Colonic mucosa (tissue), 4 donors: ENCODE data around the gene NEUROG1. TPM values are rescaled to one million over a fixed set of nuclear protein-coding genes. Genes with fewer than 3 reads are reported as not detected.
A peak's percentile ranks its signal among the peaks of the same experiment; 100 is the strongest.

Source experiments
- DNase-seq: peaks from one replicate; pipeline ENCODE4 v3.0.0-alpha.2; 2020
- H3K27ac ChIP-seq: fragments of 200-600 bp; one replicate; pipeline ENCODE4 v1.8.0; 2021
- H3K27me3 ChIP-seq: fragments of 200-600 bp; one replicate; pipeline ENCODE4 v1.8.0; 2021
- H3K36me3 ChIP-seq: fragments of 200-600 bp; one replicate; pipeline ENCODE4 v1.8.0; 2021
- H3K4me1 ChIP-seq: fragments of 200-600 bp; one replicate; pipeline ENCODE4 v1.8.0; 2021; ENCODE audit warnings: mild to moderate bottlenecking
- H3K4me3 ChIP-seq: fragments of 200-600 bp; one replicate; pipeline ENCODE4 v1.8.0; 2021
- H3K9ac ChIP-seq, 2 donors: one replicate each; pipeline ENCODE4 v1.7.0; 2013; ENCODE audit warnings: control low read depth in 2 of 2, low read depth in 2 of 2, low read length in 2 of 2
- H3K9me3 ChIP-seq: fragments of 200-600 bp; one replicate; pipeline ENCODE4 v1.8.0; 2021
- intact Hi-C: fragments of 100-400 bp; cut with DNase I; formaldehyde crosslinking; loops from one replicate; pipeline ENCODE4 v1.14.1; 2022
- total RNA-seq, 2 donors: library from RNA; stranded (reverse); fragmentation: NEBNext Ultra II Directional in 1 of 2; extraction: Animal tissue kit (Norgen Biotek cat#: 25700) in 1 of 2; gene quantifications; one replicate each; pipeline ENCODE4 v1.2.1, GENCODE V29; 2021
- TF ChIP-seq, protein P1 (sequence below): fragments of 200-600 bp; IDR thresholded peaks from one replicate; pipeline ENCODE4 v1.8.0; 2022; ENCODE audit warnings: antibody characterized with exemption, mild to moderate bottlenecking
- donor health status: healthy.
- donor health status: DM: no; HTN: no; CAD: no.
- donor health status: DM: no; HTN: no; CAD: no.

Gene NEUROG1
- total RNA-seq, 2 donors from 2014 or later = not detected

DNA sequence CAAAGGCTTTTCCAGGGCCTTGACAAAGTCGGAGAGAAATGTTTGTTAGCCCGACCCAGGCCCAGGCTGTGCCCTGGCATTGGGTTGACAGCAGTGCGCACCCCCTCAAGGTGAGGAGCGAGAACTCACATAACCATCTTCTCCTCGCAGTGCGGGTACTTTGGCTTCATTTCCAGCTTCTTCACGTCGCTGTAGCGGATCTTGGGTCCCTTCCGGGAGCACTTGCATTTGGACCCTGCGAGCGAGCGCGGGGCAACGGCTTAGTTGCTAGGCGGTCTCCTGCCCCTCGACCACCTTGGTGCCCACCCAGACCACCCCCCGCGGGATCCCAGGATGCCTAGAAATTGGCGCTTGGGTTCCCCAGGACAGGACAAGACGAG lies 42.5 kb upstream of the NEUROG1 start:
- intact Hi-C loops = no loop called here
- Histone ChIP-seq H3K9ac (peak overlapping the region in 1 of 2 donors; percentile 19), H3K27ac (peak overlapping the region; percentile 28), H3K9me3 (no peaks in the 10 kb centered on the region), H3K27me3 (peaks cover 7% of the 10 kb centered on the region), H3K4me3 (peak overlapping the region; percentile 23), H3K4me1 (no peaks in the 10 kb centered on the region), H3K36me3 (no peaks in the 10 kb centered on the region)
- TF ChIP-seq, protein P1, sequence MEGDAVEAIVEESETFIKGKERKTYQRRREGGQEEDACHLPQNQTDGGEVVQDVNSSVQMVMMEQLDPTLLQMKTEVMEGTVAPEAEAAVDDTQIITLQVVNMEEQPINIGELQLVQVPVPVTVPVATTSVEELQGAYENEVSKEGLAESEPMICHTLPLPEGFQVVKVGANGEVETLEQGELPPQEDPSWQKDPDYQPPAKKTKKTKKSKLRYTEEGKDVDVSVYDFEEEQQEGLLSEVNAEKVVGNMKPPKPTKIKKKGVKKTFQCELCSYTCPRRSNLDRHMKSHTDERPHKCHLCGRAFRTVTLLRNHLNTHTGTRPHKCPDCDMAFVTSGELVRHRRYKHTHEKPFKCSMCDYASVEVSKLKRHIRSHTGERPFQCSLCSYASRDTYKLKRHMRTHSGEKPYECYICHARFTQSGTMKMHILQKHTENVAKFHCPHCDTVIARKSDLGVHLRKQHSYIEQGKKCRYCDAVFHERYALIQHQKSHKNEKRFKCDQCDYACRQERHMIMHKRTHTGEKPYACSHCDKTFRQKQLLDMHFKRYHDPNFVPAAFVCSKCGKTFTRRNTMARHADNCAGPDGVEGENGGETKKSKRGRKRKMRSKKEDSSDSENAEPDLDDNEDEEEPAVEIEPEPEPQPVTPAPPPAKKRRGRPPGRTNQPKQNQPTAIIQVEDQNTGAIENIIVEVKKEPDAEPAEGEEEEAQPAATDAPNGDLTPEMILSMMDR = no peak
- DNase-seq = no peak

DNA sequence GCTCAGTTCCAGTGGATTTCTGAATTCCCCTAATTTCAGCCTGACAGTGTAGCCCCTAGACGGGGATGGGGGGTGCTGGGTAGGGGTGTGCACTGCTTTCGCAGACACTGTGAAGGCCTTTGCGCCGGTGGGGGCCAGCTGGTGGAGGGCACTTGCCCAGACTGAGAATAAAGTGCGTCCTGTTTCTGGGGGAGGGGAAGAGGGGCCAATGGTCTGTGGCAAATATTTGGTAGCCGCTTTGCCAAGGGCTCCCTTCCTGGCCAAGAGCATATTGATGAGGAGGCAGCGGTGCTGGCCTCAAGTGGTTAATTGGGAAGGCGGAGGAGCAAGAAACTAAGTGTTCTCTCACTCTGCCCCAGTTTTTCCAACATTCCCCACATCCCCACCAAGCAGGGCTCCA lies 41.7 kb upstream of the NEUROG1 start:
- Histone ChIP-seq H3K27me3 (peaks cover 7% of the 10 kb centered on the region), H3K4me3 (peak overlapping the region; percentile 11)
- intact Hi-C loops = no loop called here

DNA sequence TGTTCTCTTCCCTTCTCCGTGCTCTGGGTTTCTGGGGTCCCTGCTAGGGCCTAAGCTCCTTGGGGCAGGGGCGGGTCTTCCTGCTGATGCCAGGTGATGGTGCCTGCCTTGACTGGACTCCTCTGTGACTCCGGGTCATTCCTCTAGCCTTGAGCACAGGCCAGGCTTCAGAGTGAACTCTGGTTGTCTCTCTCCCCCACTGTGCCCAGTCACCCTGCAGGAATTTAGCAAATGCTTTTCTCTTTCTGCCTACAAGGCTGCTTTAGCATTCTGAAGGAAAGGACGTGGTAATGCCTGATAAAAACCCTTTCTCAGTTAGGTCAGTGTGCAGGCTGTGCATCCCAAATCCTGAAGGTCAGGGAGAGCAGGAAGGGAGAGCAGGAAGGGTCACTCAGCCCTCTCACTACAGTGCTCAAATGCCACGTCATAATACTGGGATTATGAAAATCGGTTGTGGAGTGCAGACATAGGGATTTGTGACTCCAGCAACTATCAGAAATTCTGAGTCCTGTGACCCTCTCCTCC lies 40.4 kb upstream of the NEUROG1 start:
- peaks cover 7% of the 10 kb centered on the region for H3K27me3 ChIP-seq
- peak overlapping the region in 1 of 2 donors; percentile 35 for H3K9ac ChIP-seq
- peak overlapping the region; percentile 3 for H3K4me3 ChIP-seq
- no peaks in the 10 kb centered on the region for H3K9me3 ChIP-seq
- DNase-seq = no peak
- H3K36me3 ChIP-seq = no peaks in the 10 kb centered on the region
- intact Hi-C loops = no loop called here
- no peak overlapping the region for H3K27ac ChIP-seq
- TF ChIP-seq, protein P1 = no peak
- no peaks in the 10 kb centered on the region for H3K4me1 ChIP-seq

More for the DNA sequence above, 41.7 kb upstream of the NEUROG1 start:
- H3K27ac ChIP-seq = no peak overlapping the region
- peak overlapping the region in 1 of 2 donors; percentile 34 for H3K9ac ChIP-seq
- no peaks in the 10 kb centered on the region for H3K9me3 ChIP-seq
- no peaks in the 10 kb centered on the region for H3K4me1 ChIP-seq
- no peak for DNase-seq
- TF ChIP-seq, protein P1 = no peak
- H3K36me3 ChIP-seq = no peaks in the 10 kb centered on the region

DNA sequence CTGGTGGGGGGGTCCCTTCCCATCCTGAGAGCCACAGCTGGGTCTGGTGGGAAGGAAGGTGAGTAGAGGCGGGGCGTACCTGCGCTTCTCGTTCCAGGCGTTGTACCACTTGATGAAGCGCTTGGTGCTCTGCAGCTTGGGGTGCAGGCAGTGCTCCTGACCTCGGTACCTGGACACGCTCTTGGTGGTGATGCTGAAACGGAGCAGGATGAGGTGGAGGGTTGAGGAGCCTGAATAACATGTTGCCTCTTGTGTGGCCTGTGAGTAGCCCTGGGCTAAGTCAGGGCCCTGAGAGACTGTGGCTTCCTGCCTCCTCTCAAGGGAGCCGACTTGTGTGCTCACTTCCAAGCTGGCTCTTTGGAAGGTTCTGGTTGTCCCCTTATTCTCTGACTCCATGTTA lies 38.7 kb upstream of the NEUROG1 start:
- no peak overlapping the region for H3K27ac ChIP-seq
- no peak for DNase-seq
- no peak overlapping the region for H3K4me3 ChIP-seq
- H3K27me3 ChIP-seq = peaks cover 7% of the 10 kb centered on the region
- intact Hi-C loops = no loop called here
- TF ChIP-seq, protein P1 = no peak
- H3K4me1 ChIP-seq = no peaks in the 10 kb centered on the region
- H3K9ac ChIP-seq = no peak overlapping the region
- H3K9me3 ChIP-seq = no peaks in the 10 kb centered on the region
- H3K36me3 ChIP-seq = no peaks in the 10 kb centered on the region

DNA sequence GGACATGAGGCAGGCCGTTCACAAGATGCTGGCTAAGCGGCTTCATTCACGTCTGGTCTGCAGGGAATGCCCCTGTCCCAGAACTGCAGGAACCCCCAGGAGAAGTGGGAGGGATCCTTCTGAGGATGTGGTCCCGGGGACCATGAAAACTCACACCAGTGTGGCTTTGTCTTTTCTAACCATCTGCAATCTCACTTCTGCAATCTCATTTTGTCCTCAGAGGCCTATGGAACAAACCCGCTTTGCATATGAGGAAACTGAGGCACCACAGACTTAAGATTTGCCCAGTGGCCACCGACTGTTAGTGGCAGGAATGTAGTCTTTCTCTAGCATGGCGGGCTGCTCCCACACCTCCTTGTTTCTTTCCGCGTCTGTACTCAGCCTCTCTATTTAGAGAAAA lies 36.1 kb upstream of the NEUROG1 start:
- Histone ChIP-seq H3K27ac (no peak overlapping the region), H3K27me3 (no peaks in the 10 kb centered on the region), H3K9me3 (no peaks in the 10 kb centered on the region), H3K4me3 (no peak overlapping the region), H3K4me1 (no peaks in the 10 kb centered on the region), H3K9ac (no peak overlapping the region), H3K36me3 (no peaks in the 10 kb centered on the region)
- DNase-seq = no peak
- intact Hi-C loops = no loop called here
- TF ChIP-seq, protein P1 = no peak
